NCI-H1105 (cell line): Measurements from ENCODE around the gene TBX3.

Experiments used
- DNase-seq: peaks from one replicate; lab custom pipeline; 2025; lab: John Stamatoyannopoulos, UW

The TBX3 gene

DNA sequence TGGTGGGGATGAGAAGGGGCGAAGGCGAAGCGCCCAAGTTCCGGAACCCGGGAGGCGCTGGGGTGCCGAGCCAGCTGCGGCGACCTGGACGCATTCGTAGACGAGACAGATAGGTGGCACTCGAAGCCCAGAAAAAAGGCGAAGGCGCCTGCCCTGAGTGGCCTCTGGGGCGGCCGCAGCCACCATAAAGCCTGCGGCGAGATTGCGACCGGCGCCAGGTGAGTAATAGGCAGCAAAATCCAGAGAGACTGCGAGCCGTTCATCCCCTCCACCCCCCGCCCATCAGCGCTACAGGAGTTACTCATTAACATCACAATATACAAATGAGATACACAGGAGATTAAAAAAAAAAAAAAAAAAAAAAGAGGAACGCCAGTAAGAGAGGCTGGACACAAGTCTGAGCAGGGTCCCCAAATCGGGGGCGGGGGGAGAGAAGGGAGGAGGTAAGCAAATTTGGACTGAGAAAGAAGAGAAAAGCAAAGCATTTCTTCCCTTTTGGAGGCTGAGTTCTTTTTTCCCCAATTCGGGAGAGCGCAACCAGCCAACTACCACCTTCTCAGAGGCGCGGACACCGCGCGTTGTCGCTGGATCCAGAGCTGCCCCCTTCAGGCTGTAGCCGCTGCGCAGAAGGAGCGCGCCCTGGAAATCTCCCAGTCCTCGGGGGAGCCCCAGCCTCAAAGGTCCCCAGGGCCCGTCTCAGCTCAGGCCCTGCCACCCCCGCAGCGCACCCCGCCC lies 15.7 kb downstream of the TBX3 start:
- DNase-seq: peak; percentile 94

DNA sequence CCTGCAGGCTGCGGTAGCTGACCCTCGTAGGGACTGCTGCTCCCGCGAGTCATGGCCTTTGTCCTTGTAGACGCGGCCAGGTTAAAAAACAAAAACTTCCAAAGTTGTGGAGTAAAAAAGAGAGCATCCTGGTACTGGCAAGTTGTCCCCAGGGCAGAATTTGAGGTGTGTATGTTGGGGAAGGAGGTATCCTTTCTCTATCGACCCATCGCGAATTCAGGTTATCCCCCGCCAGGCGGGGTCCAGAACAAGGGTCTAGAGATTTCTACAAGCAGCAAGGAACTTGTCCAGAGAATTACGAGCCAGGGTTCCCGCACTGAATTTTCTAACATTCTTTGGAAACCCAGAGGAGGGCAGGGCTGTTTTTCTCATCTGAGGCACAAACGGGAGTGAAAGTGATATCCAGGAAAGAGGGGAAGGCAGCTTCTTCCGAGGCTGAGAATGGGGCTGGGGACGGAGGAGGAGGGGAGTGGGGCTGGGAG lies 16.3 kb downstream of the TBX3 start:
- DNase-seq: no peak

DNA sequence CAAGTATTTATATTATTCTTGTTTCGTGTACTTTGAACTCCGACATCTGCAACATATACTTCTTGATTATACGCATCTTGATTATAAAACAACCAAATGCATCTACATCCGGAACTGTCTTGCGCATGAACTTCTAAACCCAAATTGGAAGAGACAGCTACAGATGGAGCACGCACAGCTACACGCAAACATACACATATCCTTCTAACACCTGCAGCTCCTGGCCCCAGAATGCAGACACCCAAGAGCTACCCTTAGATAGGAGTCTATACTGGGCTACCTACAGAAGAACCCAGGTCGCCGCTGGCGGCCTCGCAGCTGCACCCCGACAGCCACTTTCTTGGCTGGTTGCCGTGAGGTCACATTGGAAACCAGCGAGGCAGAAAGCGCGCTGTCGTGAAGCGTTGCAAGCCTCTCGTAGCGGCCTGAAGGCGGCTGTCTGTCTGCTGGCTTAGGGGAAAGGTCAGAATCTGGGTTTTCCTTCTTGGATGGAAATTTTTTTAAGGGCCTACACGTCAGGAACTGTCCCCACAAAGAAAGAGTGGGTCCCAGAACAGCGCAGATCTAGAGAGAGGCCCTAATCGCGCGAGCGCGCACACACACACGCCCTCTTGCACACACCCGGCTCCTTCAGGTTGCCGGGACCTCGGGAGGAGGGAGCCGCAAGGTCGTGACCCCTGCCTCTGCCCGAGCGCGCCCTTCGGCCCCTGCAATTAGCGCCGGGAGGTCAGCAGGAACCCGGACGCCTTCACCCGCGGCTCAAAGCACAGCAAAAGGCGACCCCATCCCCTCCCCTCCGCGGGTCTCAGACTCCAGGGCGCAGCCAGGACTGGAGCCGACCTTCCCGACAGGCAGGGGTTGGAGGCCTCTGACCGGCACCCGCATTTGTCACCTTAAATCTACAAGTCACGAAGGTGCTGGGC lies 17.0 kb downstream of the TBX3 start:
- DNase-seq: no peak

DNA sequence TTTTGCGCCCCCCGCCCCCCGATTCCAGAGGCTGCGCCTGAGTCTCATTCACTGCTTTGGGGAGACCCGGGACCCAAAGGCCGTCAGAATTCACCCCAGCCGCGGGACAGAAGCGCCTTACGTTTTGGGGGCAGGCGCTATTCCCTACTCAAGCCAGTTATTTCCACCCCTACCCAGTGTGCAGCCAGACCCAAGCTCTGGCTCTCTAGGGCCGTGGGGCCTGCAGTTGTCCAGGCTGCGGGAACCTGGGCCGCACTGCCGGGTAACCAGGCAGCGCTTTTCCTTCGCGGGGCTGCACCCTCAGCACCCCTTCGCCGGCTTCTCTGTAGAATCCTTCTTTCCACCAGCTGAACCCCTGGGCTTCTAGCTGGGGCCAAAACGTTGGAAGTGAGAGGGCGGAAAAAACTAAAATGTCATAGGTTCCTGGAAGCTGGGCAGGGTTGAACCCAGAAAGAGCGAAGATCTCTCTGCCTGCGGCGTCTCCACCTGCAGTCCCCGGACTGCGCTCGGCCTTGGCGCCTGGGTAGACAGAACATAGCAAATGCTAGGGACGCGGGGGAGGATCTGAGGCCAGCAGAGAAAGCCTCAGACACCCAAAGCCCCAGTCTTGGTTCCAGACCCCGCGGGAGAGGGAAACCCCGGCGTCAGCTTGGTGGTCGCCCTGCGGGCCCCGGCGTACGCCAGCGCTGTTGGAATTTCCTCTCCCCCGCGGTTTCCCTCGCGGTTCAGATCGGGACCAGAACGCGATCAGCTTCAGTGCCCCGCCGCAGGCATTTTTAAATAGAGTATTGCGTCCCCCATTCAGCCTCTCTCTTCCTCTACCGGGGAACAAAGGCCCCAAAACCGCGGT lies 18.3 kb downstream of the TBX3 start:
- DNase-seq: no peak

DNA sequence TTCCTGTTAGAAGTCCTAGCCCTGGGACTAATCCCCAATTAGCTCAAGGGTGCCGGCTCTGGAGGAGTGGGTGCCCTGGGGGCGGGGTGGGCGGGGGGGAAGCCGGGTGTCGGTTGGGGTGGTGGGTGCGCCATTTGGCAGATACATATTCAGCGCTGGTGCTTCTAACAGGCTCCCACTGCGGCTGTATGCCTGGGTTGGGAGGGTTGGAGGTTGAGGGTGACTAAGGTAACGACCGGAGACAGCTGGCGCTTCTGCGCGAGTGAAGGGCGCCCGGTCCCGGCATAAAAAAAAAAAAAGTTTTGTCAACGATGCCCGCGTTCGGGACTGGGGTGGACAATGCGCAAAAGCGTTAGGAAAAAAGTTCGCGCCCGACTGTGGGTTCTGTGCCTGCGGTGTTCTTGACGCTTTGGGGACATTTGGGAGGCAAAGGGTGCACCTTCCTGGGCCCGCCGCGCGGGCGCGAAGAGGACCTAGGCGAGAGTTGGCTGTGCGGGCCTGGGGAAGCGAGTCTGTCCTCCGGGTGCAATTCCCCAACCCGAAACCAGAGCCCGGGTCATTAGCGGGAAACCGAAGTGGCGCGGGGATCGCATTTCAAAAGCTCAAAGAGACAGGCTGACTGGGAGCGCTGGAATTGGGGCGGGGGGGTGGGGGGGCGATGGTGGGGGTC lies 19.2 kb downstream of the TBX3 start:
- DNase-seq: no peak

DNA sequence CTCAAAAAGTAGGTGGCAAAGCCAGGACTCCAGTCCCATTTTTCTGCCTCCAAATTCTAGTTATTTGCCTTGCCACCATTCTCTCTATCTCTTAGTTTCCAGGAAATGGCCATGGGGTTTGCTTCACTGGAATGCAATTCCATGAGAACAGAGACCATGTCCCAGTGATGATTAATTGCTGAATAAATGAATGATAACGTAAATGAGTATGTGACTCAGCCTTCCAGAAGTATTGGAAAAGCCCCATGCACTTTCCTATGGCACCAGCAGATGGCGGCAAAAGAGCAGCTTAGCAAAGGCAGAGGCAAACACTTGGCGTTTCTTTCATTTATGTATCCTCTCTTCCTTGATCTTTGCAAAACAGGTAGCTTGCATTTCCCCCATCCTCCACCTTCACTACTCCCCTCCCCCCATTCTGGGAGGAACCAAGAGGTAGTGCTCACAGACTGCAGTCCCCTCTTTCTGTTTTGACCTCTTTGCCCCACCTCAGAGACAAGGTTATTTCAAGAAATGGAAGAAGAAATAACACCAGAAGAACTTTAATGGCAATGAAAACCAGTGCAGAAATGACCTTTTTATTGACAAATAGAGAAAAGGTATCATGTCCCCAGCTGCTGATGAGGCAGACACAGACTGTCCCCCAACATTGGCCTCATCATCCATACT lies 21.3 kb downstream of the TBX3 start:
- DNase-seq: peak; percentile 74

DNA sequence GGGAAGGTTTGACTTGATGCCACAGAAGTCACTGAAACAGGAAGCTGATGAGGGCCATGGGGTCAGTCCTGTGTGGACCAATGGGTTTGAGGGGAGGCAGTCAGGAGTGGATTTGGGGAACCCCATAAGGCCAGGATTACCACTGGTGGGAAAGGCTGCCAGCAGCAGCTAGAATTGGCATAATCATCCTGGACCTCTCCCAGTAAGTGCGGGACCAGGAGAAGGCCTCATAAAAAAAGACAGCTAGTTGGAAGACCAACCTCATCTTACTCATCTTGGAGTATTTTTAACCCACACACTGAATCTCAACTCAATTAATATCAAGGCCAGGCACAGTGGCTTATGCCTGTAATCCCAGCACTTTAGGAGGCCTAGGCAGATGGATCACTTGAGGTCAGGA lies 22.7 kb downstream of the TBX3 start:
- DNase-seq: no peak

DNA sequence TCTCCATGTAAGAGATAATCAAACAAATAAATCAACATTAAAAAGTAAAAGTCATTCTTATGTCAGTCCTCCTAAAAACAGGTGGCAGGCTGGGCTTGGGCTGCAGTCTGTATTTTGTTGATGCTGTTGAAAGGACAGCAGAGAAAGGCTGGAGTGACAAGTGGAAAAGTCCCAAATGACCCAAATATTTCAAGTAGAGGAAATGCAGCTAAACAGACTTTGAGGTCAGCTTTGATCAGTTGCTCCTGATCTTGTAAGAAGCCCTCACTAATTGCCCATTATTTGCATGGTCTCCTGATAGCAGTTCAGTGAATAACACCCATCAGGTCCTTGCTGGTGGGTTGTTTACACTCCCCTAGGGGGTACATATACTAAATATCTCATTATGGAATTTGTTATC lies 24.9 kb downstream of the TBX3 start:
- no peak for DNase-seq

DNA sequence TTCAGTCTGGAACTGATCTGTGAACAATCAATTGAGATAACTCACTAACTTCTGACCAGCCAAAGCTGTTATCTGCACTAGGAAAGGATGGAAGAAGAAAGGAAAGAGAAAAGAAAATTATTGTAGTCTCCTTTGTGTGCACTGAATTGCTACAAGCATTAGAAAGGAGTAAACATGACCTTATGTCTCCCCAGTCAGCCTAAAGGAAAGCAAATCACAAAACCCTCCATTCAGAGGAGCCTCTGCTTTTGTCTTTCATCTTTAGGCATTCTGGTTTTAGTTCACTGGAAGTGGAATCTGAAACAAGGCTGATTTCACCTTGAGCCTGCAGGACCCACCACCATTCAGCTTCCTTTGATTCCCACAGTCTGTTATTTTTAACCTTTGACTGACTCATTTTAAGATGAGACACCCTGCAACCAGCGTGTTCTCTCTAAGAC lies 26.0 kb downstream of the TBX3 start:
- DNase-seq: no peak

DNA sequence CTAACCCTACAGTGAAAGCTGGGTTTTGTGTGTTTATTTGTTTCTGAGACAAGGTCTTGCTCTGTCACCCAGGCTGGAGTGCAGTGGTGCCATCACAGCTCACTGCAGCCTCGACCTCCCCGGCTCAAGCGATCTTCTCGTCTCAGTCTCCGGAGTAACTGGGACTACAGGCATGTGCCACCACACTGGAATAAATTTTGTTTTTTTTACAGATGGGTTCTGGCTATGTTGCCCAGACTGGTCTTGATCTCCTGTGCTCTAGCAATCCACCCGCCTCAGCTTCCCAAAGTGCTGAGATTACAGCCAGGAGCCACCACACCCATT lies 26.4 kb downstream of the TBX3 start:
- no peak for DNase-seq

DNA sequence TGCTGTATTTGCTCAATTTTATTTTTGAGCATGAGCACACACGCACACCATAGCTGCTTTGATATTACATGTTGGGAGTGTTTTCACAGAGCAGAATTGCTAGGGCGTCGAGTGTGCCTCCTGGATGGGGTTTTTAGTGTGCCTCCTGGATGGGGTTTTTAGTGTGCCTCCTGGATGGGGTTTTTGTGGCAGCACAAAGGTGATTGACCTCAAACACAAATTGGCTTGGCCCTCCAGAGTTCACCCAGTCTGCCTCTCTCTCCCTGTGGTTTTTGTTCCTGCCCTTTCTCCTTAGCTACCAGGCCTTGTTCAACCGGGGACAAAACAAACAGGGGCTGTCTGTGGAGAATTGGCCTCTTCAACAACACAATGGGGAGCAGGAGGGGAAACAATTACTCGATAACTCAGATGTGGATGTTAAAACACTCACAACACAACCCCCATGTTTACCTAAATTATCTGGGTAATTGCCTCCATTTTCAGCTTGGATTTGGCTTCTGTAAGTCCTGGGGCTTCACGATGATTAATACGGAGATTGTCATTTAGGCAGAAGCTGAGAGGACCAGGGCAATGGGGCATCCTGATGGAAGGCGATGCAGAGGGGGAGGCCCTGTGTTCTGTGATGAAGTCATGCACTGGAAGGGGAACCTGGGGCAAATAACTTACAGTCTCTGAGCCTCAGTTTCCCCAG lies 26.9 kb downstream of the TBX3 start:
- DNase-seq: peak; percentile 65

DNA sequence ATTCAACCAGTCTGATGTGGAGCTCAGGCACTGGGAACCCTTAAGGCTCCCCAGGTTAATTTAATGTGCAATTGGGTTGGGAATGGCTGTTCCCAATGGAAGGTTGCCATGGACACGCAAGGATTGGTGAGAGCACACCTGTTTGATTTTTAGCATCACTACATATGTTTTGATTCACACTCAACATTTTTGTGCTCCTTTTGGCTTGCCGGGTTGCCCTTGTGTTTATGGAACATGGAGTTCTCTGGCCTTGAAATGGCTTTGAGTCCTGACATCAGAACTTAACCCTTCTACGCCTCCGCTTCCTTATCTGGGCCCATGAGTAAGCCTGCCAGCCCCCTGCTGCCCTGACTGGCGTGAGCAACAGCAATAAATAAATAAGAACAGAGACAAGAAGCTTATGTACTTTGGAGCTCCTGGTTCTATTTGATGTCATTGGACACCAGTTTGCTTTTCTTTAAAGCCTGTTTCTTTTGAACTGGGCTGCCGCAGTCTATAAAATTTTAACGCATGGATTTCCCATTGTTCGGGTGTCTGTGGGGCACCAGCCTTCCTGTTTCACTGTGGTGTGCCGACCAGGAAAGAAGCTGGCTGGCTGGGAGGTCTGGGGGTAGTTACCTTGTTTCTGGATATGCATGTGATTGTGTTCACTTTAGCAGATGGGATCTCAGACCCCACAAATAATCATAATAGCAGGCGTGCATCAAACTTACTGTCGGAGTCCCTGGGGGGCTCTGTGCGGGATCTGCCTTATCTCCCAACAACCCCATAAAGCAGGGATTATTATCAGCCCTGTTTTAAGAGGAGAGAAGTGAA lies 27.8 kb downstream of the TBX3 start:
- no peak for DNase-seq

DNA sequence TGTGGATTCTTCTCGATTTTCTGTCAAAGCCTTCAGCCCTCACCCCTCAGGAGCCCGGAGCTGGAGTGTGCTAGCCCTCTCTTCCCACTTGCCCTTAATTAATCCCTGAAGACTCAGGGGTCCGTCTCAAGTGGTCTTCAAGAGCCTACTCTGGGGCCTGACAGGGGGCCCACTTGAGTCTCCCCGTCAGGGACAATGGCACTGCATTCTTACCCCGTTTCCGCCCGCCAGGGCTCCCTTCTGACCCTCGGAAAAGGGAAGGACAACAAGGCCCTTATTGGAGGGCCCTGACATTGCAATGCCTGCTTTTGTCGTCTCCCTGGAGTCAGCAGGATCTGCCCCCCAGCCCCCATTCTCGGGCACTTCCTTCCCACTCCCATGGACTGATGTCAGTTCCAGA lies 34.4 kb downstream of the TBX3 start:
- DNase-seq: no peak

DNA sequence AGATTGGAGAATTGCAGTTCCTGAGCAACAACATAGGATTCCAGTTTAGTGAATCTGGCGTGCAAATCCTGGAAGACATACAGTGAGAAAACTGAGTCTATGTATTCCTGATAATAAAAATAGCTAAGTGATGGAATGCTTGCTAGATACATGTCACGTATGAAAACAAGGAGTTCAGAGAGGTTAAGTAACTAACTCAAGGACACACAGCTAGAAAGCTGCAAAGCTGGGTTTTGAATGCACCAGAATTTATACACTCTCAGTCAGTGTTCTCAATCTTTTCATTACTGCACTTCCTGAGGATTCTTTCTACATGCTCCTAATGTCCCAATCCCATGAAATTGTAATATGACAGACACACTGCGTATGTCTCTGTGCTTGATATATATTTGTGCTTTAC lies 35.3 kb downstream of the TBX3 start:
- no peak for DNase-seq

DNA sequence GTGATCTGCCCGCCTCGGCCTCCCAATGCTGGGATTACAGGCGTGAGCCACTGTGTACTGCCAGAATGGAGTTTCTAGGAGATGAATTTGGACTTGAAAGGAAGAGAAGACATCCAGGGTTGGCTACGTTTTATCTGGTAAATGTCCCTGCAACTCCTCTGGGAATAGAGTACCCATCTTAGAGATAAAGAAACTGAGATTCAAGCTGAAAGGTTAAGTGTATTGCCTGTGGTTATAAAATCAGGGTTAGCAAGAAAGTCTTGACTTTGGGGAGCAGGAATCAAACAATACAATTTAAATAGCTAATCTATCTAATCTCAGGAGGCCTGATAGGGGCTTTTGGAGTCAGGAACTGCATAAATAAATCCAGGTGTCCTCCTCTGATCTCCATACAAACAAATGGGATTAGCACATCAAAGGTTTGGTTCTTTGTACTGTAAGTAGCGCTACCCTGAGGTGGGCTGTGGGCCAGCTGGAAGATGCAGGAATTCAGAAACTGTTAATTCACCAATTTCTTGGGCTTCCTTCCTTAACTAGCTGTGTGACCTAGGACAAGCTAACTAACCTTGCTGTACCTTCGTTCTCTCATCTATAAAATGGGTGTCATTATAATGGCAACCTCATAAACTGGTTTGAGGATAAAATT lies 45.1 kb downstream of the TBX3 start:
- no peak for DNase-seq

DNA sequence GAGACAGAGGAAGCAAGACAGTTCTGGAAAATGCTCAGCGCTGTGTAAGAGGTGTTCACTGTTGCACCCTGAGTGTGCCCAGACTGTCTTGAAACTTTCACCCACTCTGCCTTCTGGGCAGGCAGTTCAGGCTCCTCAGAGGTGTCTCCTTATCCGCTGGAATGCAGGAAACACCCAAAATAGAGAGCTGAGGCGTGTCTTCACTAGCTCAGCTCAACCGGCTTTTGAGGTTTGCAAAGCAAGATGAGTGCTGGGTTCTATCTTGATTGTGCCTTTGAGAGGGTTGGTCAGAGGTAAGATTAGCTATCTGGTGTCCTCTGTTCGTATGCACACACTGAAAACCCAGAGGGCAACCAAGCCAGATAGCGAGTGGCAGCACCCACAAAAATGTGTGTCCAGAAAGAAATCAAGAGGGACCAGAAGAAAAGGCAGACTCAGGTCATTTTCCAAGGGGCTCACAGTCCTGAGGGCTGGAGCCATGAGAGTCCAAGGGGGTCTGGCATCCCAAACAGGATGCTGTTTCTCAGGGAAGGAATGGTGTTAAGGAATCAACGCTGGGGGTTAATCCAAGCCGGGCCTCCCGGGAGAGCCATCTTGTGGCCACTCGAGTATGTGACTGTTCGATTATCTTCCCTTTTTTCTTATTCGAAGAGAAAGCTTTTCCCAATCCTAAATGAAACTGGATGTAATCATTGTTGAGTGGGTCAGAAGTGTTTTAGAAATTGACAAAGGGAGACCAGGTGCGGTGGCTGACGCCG lies 47.1 kb downstream of the TBX3 start:
- no peak for DNase-seq

DNA sequence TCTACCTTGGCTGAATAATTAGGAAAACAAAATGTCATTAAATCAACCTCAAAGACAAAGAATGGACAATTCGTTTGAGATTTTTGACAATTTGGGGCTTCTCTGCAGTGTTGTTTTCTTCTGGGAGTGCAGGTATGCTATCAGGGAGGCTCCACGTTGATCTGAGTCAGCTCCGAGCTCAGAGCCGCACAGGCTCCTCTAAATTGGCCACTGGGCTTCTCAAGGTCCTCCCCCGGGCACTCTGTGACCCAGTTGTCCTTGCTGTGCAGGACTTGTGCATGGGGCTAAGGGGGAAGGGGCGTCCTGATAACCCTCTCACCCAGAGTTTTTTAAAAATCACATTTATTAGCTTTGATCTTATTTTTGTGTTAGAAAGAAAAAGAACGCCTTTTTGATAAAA lies 52.7 kb downstream of the TBX3 start:
- DNase-seq: no peak

DNA sequence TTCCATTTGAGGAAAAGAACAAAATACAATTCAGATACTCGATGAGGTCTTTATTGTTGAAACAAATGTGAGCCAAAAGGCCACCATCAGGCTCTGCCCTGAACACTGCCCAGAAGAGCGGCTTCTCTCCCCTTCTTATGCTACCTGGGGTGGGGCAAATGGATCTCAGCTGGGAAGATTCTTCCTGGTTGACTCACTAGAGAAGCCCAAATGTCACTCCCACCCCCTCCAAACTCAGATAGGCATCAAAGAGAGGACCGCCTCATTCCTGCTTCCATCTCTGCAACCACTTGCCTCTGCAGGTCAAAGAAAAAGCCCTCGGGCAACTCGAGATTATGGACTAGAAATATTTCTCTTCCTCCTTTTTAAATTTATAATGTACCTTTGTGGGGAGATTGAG lies 55.8 kb downstream of the TBX3 start:
- DNase-seq: no peak

DNA sequence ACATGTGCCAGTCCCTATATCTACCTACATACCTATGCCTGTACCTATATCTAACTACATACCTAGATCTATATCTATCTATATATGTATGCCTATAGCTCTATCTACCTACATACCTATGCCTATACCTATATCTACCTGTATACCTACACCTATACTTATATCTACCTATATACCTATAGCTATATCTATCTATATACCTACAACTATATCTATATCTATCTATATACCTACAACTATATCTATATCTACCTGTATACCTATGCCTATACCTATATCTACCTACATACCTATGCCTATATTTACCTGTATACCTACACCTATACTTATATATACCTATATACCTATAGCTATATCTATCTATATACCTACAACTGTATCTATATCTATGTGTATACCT lies 56.6 kb downstream of the TBX3 start:
- DNase-seq: no peak
